Medulla oblongata (tissue), 1 donor: Measurements from ENCODE around the gene RFNG.

Experiments used
- DNase-seq: peaks from one replicate; pipeline ENCODE4 v3.0.0-alpha.2; 2015; ENCODE audit errors: extremely low spot score

The RFNG gene

GRCh38 chr17:81999976-82000802 lies 51.4 kb downstream of the RFNG start:
- no peak for DNase-seq

GRCh38 chr17:81999587-81999975 lies 52.0 kb downstream of the RFNG start:
- DNase-seq, result no peak

GRCh38 chr17:81998691-81999438 lies 52.7 kb downstream of the RFNG start:
- no peak for DNase-seq

GRCh38 chr17:81998212-81998611 lies 53.4 kb downstream of the RFNG start:
- no peak for DNase-seq
